IMR-90 (cell line): ENCODE results near the gene TARDBP. TPM values are rescaled to one million over a fixed set of nuclear protein-coding genes. Genes with fewer than 3 reads are reported as not detected.

Experiments
- ATAC-seq: fragments of 200-7000 bp; cut with Tn5 transposase; 2 replicates; pipeline ENCODE4 v1.9.1; 2020; ENCODE audit warnings: low read depth, mild to moderate bottlenecking, moderate library complexity
- BruUV-seq: library from RNA; stranded (reverse); fragments of 400-500 nt; replicated peaks from 2 replicates; lab custom pipeline; 2021; lab: Mats Ljungman, UMichigan
- CTCF ChIA-PET: fragments of 300-600 bp; formaldehyde crosslinking; extraction: SDS; loops from one replicate; lab custom pipeline; 2021; ENCODE audit warnings: antibody characterized with exemption; lab: Yijun Ruan, JAX
- POLR2A ChIA-PET: fragments of 300-600 bp; sonication (Branson Sonifier 250); formaldehyde crosslinking; loops from one replicate; lab custom pipeline; 2022; ENCODE audit warnings: antibody characterized with exemption; ENCODE audit not compliant: unreplicated experiment; lab: Charles Lee
- DNase-seq: peaks from one replicate; pipeline ENCODE4 v3.0.0; 2013
- H2AFZ ChIP-seq: replicated peaks from 2 replicates; pipeline ENCODE3; 2013; ENCODE audit warnings: low read length, mild to moderate bottlenecking; ENCODE audit not compliant: poor library complexity
- H2AK5ac ChIP-seq: 2 replicates; pipeline ENCODE4 v1.6.1; 2013; ENCODE audit warnings: low read depth, low read length, inconsistent platforms
- H2AK9ac ChIP-seq: replicated peaks from 2 replicates; pipeline ENCODE3; 2013; ENCODE audit warnings: mild to moderate bottlenecking, low read depth, low read length, moderate library complexity; ENCODE audit not compliant: poor library complexity
- H2BK120ac ChIP-seq: 2 replicates; pipeline ENCODE4 v1.6.1; 2013; ENCODE audit warnings: low read depth, low read length, inconsistent platforms
- H2BK15ac ChIP-seq: 3 replicates; pipeline ENCODE4 v1.6.1; 2013; ENCODE audit warnings: low read depth, low read length, inconsistent platforms
- H2BK20ac ChIP-seq: 2 replicates; pipeline ENCODE4 v1.6.1; 2013; ENCODE audit warnings: low read depth, mild to moderate bottlenecking, inconsistent platforms, low read length, moderate library complexity
- H2BK5ac ChIP-seq: 2 replicates; pipeline ENCODE4 v1.6.1; 2013; ENCODE audit warnings: mild to moderate bottlenecking, low read depth, low read length, inconsistent platforms; ENCODE audit not compliant: poor library complexity, severe bottlenecking
- H3K14ac ChIP-seq: replicated peaks from 2 replicates; pipeline ENCODE4 v1.6.1; 2013; ENCODE audit warnings: low read depth, low read length, inconsistent platforms
- H3K18ac ChIP-seq: 2 replicates; pipeline ENCODE4 v1.6.1; 2013; ENCODE audit warnings: low read depth, low read length, control low read depth
- H3K23ac ChIP-seq: 2 replicates; pipeline ENCODE4 v1.6.1; 2013; ENCODE audit warnings: low read depth, low read length, inconsistent platforms
- H3K27ac ChIP-seq: 2 replicates; pipeline ENCODE4 v1.5.1; 2013; ENCODE audit warnings: mild to moderate bottlenecking, control low read depth, low read length; ENCODE audit not compliant: insufficient read depth
- H3K27me3 ChIP-seq: 2 replicates; pipeline ENCODE4 v1.6.1; 2013; ENCODE audit warnings: low read length; ENCODE audit not compliant: control insufficient read depth, insufficient read depth
- H3K36me3 ChIP-seq: 2 replicates; pipeline ENCODE4 v1.6.1; 2013; ENCODE audit warnings: low read length, mixed read lengths; ENCODE audit not compliant: control insufficient read depth, insufficient read depth
- H3K4ac ChIP-seq: 2 replicates; pipeline ENCODE4 v1.6.1; 2013; ENCODE audit warnings: low read depth, low read length, inconsistent platforms
- H3K4me1 ChIP-seq: 2 replicates; pipeline ENCODE4 v1.6.1; 2013; ENCODE audit warnings: low read length, mixed read lengths; ENCODE audit not compliant: control insufficient read depth, insufficient read depth
- H3K4me2 ChIP-seq: 2 replicates; pipeline ENCODE4 v1.6.1; 2013; ENCODE audit warnings: low read depth, mild to moderate bottlenecking, control low read depth, low read length, moderate library complexity
- H3K4me3 ChIP-seq: 2 replicates; pipeline ENCODE4 v1.5.1; 2013; ENCODE audit warnings: low read depth, mild to moderate bottlenecking, control low read depth, low read length, moderate library complexity; ENCODE audit not compliant: insufficient read depth
- H3K56ac ChIP-seq: 2 replicates; pipeline ENCODE4 v1.6.1; 2013; ENCODE audit warnings: low read length, inconsistent platforms; ENCODE audit not compliant: insufficient read depth; ENCODE audit errors: extremely low read depth
- H3K79me1 ChIP-seq, 2 experiments: 2 replicates each; pipeline ENCODE4 v1.6.1; 2013; ENCODE audit warnings: low read length in 2 of 2, inconsistent platforms in 1 of 2, low read depth in 1 of 2
- H3K9ac ChIP-seq: 2 replicates; pipeline ENCODE4 v1.6.1; 2013; ENCODE audit warnings: low read depth, low read length, control low read depth
- H3K9me1 ChIP-seq: 2 replicates; pipeline ENCODE4 v1.6.1; 2013; ENCODE audit warnings: low read length, inconsistent platforms; ENCODE audit not compliant: insufficient read depth
- H3K9me3 ChIP-seq: 2 replicates; pipeline ENCODE4 v1.6.1; 2013; ENCODE audit warnings: low read length; ENCODE audit not compliant: control insufficient read depth, insufficient read depth
- H4K20me1 ChIP-seq: 2 replicates; pipeline ENCODE4 v1.6.1; 2013; ENCODE audit warnings: low read length, inconsistent platforms; ENCODE audit not compliant: insufficient read depth
- H4K5ac ChIP-seq: 2 replicates; pipeline ENCODE4 v1.6.1; 2013; ENCODE audit warnings: mild to moderate bottlenecking, low read depth, low read length, control low read depth
- H4K8ac ChIP-seq, 2 experiments: 2 replicates each; pipeline ENCODE4 v1.6.1; 2013; ENCODE audit warnings: low read depth in 2 of 2, low read length in 2 of 2, control low read depth in 1 of 2, inconsistent platforms in 1 of 2
- H4K91ac ChIP-seq: 2 replicates; pipeline ENCODE4 v1.6.1; 2013; ENCODE audit warnings: low read depth, low read length, inconsistent platforms; ENCODE audit not compliant: insufficient read depth
- MXI1 ChIP-seq: IDR thresholded peaks from 2 replicates; pipeline ENCODE4 v1.6.1; 2012; ENCODE audit warnings: low read depth, mild to moderate bottlenecking, low read length, moderate library complexity, borderline replicate concordance
- NFE2L2 ChIP-seq: fragments of 150-350 bp; IDR thresholded peaks from 2 replicates; pipeline ENCODE4 v1.6.1; 2016; ENCODE audit warnings: low read depth, mild to moderate bottlenecking, low read length
- POLR2A ChIP-seq: IDR thresholded peaks from 2 replicates; pipeline ENCODE4 v1.6.1; 2012; ENCODE audit warnings: mild to moderate bottlenecking, low read depth, low read length
- WGBS, 2 experiments: methylation state at CpG; one replicate each; pipeline versions ENCODE4 v1.1.5 to v1.1.7; 2013; ENCODE audit warnings: missing lambda C conversion rate in 2 of 2; ENCODE audit not compliant: insufficient read length in 1 of 2; ENCODE audit errors: extremely low coverage in 2 of 2; 5-methylcytosine and 5-hydroxymethylcytosine counted together
- dilution Hi-C: fragments of 300-500 bp; cut with HindIII; formaldehyde crosslinking; loops from one replicate; pipeline ENCODE4 v1.14.3; 2018; ENCODE audit warnings: low sequenced_read_pairs; ENCODE audit not compliant: unreplicated experiment
- in situ Hi-C: fragments of 300-500 bp; cut with MboI; formaldehyde crosslinking; loops from 3 replicates; pipeline ENCODE4 v1.14.3; 2019; ENCODE audit warnings: low sequenced_read_pairs, inconsistent platforms, mixed read lengths
- intact Hi-C: fragments of 100-400 bp; cut with micrococcal nuclease; formaldehyde crosslinking; loops from 2 replicates; pipeline ENCODE4 v1.10.0; 2022
- polyA plus RNA-seq, 3 experiments: library from polyadenylated mRNA; depleted of rRNA; stranded (reverse); fragments of >200 nt; gene quantifications; 2 replicates each; pipeline ENCODE4 v1.2.3, GENCODE V29; 2012; ENCODE audit warnings: low replicate concordance in 1 of 3
- total RNA-seq: library from RNA; depleted of rRNA; stranded (reverse); fragments of >200 nt; gene quantifications from 2 replicates; pipeline ENCODE4 v1.2.3, GENCODE V29; 2012

TARDBP gene
- total and polyA plus RNA-seq, 2 of the 4 experiments (the other 2 are of a cell fraction) = 36.7 to 161 TPM

DNA sequence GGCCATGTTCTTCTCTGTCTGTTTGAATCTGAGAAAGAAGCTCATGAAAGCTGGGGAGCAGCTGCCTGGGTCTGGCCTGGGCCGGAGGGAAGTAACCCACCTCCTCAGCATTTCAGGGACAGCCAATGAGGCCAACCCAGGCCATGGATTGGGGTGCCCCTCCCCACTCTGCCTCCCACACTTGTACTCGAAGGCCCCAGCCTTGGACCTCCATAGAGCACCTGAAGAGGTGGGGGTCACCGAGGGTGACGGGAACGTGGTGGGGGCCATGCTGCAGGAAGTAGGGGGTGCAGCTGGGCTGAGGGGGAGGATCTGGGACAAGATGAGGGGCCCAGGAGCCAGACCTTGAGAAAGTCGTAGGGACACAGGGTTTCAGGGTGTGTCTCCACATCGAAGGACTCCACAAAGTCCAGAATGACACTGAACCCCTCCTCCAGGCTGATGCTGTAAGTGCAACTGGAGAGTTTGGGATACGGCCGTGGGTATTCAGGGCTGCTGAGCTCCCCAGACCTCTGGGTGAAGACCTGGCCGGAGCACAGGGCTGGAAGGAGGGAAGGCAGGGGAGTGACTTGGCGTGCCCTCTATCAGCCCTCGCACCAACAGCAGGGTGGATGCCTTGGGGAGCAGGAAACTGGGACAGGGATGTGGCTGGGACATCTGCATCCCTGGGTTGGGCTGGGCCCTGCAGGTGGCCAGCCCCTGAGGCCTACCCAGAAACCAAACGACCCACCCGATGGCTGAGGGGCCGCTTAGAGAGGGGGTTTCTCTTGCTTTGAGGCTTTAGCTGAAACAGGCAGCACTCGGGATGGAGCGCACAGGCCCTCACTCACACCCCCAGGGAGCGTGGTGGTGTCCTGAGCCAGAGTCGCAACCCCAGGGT lies 30.8 kb downstream of the TARDBP start:
- CTCF ChIA-PET = no interaction called here
- no peaks in the 10 kb centered on the region for H3K79me1 ChIP-seq
- H3K9ac ChIP-seq = no peak overlapping the region
- H3K9me3 ChIP-seq = no peaks in the 10 kb centered on the region
- H2BK5ac ChIP-seq = no peak overlapping the region
- H3K23ac ChIP-seq = no peak overlapping the region
- no peak overlapping the region for H3K18ac ChIP-seq
- no peak overlapping the region for H2BK20ac ChIP-seq
- no peak overlapping the region for H3K4ac ChIP-seq
- no peak overlapping the region for H2BK120ac ChIP-seq
- H3K4me2 ChIP-seq = no peak overlapping the region
- intact Hi-C loops (no loop called here), in situ Hi-C loops (no loop called here), dilution Hi-C loops (no loop called here)
- DNase-seq = no peak
- H4K20me1 ChIP-seq = no peaks in the 10 kb centered on the region
- H4K5ac ChIP-seq = no peak overlapping the region
- H2AK9ac ChIP-seq = no peak overlapping the region
- no peak overlapping the region for H3K4me3 ChIP-seq
- H4K91ac ChIP-seq = no peak overlapping the region
- no TSS peak for BruUV-seq
- H3K36me3 ChIP-seq = no peaks in the 10 kb centered on the region
- H3K9me1 ChIP-seq = no peaks in the 10 kb centered on the region
- no peak overlapping the region for H3K27ac ChIP-seq
- ATAC-seq = no peak
- H3K4me1 ChIP-seq = no peaks in the 10 kb centered on the region
- H2AFZ ChIP-seq = no peak overlapping the region
- no peak overlapping the region for H4K8ac ChIP-seq
- H2AK5ac ChIP-seq = no peak overlapping the region
- no peak overlapping the region for H2BK15ac ChIP-seq
- peaks cover 6% of the 10 kb centered on the region for H3K27me3 ChIP-seq
- no peak overlapping the region for H3K56ac ChIP-seq
- WGBS, 2 experiments = 60% methylated on average over 1 of the region's 19 CpGs; no CpG with 5 or more reads in 1 of the 2 experiments
- TF ChIP-seq NFE2L2 (no peak), POLR2A (no peak), MXI1 (no peak)
- POLR2A ChIA-PET = no interaction called here
- H3K14ac ChIP-seq = no peak overlapping the region
